KOPT-K1 (cell line): ENCODE data around the gene TAS2R4.
"Not testable (repeated sequence)": the region's sequence is repeated elsewhere in the genome, so short reads cannot be mapped to it uniquely, and the experiment has no call there.

Experiments
- H3K27ac ChIP-seq: fragments of 200-600 bp; sonication (generic); 2 replicates; pipeline ENCODE4 v1.5.1; 2016; ENCODE audit warnings: antibody characterized with exemption, mild to moderate bottlenecking, low read depth, low read length; ENCODE audit not compliant: poor library complexity, severe bottlenecking
- H3K36me3 ChIP-seq: fragments of 200-600 bp; sonication (generic); 2 replicates; pipeline ENCODE4 v1.5.1; 2017; ENCODE audit warnings: antibody characterized with exemption, mild to moderate bottlenecking, low read length, moderate library complexity; ENCODE audit not compliant: insufficient read depth
- H3K9me3 ChIP-seq: fragments of 200-600 bp; sonication (generic); 2 replicates; pipeline ENCODE4 v1.5.1; 2017; ENCODE audit warnings: antibody characterized with exemption, low read length, mild to moderate bottlenecking; ENCODE audit not compliant: insufficient read depth, poor library complexity, severe bottlenecking

Gene TAS2R4, protein sequence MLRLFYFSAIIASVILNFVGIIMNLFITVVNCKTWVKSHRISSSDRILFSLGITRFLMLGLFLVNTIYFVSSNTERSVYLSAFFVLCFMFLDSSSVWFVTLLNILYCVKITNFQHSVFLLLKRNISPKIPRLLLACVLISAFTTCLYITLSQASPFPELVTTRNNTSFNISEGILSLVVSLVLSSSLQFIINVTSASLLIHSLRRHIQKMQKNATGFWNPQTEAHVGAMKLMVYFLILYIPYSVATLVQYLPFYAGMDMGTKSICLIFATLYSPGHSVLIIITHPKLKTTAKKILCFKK

DNA sequence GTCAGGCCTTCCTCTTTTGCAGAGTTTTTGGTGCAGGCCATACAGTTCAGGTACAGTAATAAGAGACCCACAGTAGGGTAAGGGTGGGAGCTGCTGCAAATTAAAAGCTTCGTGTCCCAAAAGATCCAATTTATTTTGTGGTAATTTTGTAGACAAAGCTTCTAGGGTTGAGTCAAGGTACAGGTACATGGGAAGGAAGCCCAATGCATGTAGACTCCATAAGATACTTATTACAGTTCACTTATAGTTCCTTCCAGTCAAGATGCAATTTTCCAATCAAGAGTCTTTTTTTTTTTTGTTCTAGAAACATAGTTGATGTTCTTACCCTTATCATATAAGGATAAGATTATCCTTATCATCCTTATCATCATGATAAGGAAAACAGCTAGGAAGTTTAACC is at the start of gene TAS2R4:
Gene TAS2R4 (plus strand): TSS at position 301 of the 400 bp plus-strand sequence. CDS start 1,815 bp downstream, outside the sequence.
- Histone ChIP-seq H3K9me3 (no peaks in the 10 kb centered on the region), H3K27ac (no peak within 1 kb of the TSS), H3K36me3 (peaks cover 48% of the 10 kb centered on the region)

DNA sequence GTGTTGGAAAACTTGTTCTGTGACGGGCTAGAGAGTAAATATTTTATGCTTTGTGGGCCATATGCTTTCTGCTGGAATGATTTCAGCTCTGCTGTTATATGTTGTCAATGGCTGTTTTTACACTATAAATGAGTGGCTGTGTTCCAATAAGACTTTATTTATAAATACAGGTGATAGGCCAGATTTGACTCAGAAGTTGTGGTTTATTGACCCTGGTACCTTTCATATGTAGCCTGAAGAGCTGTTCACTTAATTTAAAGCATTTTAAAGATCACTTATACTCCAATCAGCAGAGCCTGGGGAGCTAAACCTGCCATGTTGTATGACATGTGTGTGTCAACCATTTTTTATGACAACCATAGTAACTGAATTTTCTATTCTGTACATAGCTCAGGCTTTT is 47.5 kb upstream of the TAS2R4 start:
- no peaks in the 10 kb centered on the region for H3K36me3 ChIP-seq
- H3K9me3 ChIP-seq = no peaks in the 10 kb centered on the region
- H3K27ac ChIP-seq = no peak overlapping the region

DNA sequence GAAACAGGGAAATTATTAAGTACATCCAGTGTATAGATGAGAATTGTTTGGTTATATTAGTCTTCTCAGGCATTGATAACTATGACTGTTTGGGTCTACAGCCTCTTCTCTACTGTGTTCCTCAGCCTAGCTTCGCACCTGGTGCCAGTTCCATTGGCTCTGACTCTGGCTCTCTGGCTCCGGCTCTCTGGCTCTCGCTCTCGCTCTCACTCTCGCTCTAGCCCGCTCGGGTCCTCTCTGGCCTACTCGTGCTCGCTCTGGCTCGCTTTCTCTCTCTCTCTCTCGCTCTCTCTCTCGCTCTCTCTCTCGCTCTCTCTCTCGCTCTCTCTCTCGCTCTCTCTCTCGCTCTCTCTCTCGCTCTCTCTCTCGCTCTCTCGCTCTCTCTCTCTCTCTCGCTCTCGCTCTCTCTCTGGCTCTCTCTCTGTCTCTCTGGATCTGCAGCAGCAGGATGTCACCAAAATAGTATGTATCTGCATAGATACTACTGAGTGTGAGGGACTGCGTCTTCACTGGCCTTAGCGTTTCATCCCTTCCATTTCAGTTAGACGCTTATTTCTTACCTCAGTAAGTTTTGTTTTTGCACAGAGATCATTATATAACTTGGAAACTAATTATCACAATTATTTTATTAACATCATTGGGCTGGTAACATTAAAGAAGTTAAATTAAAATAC is 44.9 kb upstream of the TAS2R4 start:
- Histone ChIP-seq H3K27ac (no peak overlapping the region), H3K36me3 (no peaks in the 10 kb centered on the region), H3K9me3 (no peaks in the 10 kb centered on the region)

DNA sequence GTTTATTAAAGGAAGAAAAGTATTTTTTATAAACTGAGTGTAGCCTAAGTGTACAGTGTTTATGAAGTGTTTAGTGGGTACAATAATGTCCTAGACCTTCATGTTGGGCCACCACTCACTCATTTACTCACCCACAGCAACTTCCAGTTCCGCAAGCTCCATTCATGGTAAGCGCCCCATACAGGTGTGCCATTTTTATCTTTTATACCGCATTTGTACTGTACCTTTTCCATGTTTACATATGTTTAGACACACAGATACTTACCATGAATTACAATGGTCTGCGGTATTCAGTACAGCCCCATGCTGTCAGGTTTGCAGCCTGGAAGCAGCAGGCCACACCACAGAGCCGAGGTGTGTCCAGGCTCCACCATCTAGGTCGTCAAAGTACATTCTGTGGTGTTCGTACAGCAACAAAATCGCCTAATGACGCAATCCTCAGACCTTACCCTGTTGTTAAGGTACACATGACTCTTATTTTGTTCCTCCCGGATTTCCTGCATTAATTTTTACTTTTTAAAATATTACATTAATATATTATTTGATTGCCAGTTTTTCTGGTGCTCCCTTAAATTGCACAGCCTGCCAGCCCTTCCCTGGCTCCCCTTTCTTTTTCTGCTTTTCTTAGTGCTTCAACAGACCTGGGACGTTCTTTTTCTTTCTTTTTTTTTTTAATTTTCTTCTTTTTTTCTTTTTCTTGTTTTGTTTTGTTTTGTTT is 39.2 kb upstream of the TAS2R4 start:
- peaks cover 31% of the 10 kb centered on the region for H3K36me3 ChIP-seq
- peak overlapping the region; percentile 72 for H3K27ac ChIP-seq

GRCh38 chr7:141737836-141738591 is 38.5 kb upstream of the TAS2R4 start, which contains the start of gene SSBP1:
Gene SSBP1 (plus strand): TSS chr7:141738358. CDS start chr7:141739167, 809 bp downstream.
- peak within 1 kb of the TSS; percentile 72 for H3K27ac ChIP-seq
- peaks cover 39% of the 10 kb centered on the region for H3K36me3 ChIP-seq
- H3K9me3 ChIP-seq = no peaks in the 10 kb centered on the region

More for the DNA sequence above, 39.2 kb upstream of the TAS2R4 start:
- no peaks in the 10 kb centered on the region for H3K9me3 ChIP-seq

DNA sequence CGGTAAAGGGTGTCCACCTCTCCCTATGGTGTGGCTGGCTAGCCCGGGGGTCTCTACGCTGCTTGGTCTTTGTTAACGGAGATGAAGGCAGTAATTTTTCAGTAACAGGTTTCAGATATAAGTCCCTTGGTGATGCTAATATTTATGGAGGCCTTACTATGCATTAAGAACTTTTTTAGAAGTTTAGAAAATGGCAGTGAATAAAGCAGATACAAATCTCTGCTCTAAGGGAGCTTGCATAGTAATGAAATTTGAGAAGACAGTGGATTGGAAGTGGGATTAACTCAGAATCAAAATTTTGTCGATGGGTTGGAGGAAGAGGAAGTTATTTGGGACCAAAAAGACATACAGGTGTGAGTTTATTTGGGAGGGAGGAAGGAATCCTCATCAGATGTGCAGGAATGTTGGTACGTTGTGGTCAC is 37.9 kb upstream of the TAS2R4 start:
- Histone ChIP-seq H3K9me3 (no peaks in the 10 kb centered on the region), H3K36me3 (peaks cover 45% of the 10 kb centered on the region), H3K27ac (peak overlapping the region; percentile 72)

DNA sequence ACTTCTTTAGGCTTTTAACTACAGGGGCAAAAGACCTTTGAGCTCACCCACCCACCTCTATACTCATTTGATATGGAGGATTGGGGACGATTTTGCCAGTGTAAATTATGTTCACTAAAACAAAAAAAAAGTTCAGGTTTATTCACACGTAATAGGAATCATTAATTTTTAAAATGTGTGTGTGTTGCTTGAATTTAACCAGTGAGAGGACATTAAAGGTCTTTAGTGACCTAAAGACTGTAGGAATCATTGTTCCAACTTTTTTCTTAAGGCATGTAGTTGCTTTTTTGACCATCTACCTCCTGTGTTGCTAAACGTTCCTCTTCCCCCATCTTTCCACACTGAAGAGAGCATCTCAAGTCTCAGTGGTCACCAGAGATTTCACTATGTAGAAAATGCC is 37.2 kb upstream of the TAS2R4 start:
- Histone ChIP-seq H3K9me3 (no peaks in the 10 kb centered on the region), H3K36me3 (peaks cover 51% of the 10 kb centered on the region), H3K27ac (peak overlapping the region; percentile 72)

- Histone ChIP-seq H3K27ac (no peak overlapping the region), H3K9me3 (no peaks in the 10 kb centered on the region), H3K36me3 (peaks cover 81% of the 10 kb centered on the region)
Observed at GRCh38 chr7:141742229-141742628, 34.2 kb upstream of the TAS2R4 start.

GRCh38 chr7:141744131-141744530 is 32.3 kb upstream of the TAS2R4 start:
- peaks cover 7% of the 10 kb centered on the region for H3K9me3 ChIP-seq
- H3K27ac ChIP-seq = no peak overlapping the region
- H3K36me3 ChIP-seq = peaks cover 100% of the 10 kb centered on the region

GRCh38 chr7:141748396-141748795 is 28.1 kb upstream of the TAS2R4 start:
- Histone ChIP-seq H3K9me3 (peaks cover 49% of the 10 kb centered on the region), H3K36me3 (peaks cover 100% of the 10 kb centered on the region), H3K27ac (no peak overlapping the region)

DNA sequence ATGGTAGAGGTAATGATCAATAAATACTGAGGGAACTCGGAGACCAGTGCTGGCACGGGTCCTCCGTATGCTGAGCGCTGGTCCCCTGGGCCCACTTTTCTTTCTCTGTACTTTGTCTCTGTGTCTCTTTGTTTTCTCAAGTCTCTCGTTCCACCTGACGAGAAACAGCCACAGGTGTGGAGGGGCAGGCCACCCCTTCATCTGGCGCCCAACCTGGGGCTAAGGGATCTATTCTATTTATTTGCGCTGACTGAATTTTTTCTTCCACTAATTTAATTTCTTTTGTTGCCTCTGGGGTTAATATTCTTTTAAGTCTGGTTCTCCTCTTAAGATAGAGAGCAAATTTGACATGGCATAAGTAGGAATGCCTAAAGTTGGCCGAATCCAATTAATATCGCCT is 24.6 kb upstream of the TAS2R4 start:
- peaks cover 100% of the 10 kb centered on the region for H3K36me3 ChIP-seq
- not testable (repeated sequence) for H3K27ac ChIP-seq
- H3K9me3 ChIP-seq = peaks cover 49% of the 10 kb centered on the region

DNA sequence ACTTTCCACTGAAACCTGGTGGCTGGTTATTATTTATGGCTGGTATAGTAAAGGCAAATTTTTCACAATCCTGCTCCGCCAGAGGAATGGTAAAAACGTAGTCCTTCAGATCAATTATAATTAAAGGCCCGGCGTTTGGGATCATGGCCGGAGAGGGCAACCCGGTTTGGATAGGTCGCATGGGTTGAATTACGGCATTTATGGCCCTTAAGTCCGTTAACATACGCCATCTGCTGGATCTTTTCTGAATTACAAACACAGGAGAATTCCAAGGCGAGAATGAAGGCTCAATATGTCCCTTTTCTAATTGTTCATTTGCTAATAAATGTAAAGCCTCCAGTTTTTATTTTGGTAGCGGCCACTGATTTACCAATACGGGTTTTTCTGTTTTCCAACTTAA is 23.8 kb upstream of the TAS2R4 start:
- Histone ChIP-seq H3K36me3 (peaks cover 100% of the 10 kb centered on the region), H3K27ac (no peak overlapping the region), H3K9me3 (peaks cover 49% of the 10 kb centered on the region)

GRCh38 chr7:141754939-141755338 is 21.5 kb upstream of the TAS2R4 start:
- Histone ChIP-seq H3K9me3 (peaks cover 34% of the 10 kb centered on the region), H3K36me3 (peaks cover 98% of the 10 kb centered on the region), H3K27ac (no peak overlapping the region)

DNA sequence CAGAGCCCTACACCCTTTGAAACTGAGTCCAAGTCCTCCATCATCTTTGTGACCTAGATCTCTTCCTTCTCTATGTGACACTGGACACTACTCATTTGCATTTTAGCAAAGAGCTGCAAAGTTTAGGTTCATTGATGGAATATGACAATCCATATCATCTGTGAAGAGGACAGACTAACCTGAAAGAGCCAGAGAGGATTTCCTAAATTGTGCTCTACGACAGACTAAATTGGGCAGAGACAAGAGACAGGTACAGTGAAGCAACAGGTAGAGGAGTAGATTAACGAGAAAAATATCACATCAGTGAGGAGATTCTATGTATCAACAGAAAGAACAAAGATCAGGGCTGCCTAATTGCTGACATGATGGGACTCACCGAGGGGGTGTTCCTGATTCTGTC is 12.7 kb upstream of the TAS2R4 start, which contains the start of gene TAS2R3:
Gene TAS2R3 (plus strand): TSS at position 301 of the 400 bp plus-strand sequence. CDS start 62 bp downstream, at position 363.
- no peak within 1 kb of the TSS for H3K27ac ChIP-seq
- H3K9me3 ChIP-seq = no peaks in the 10 kb centered on the region
- peaks cover 70% of the 10 kb centered on the region for H3K36me3 ChIP-seq
